Mucosa of stomach (tissue), 1 donor: ENCODE data around the gene GRK5.
A peak's percentile ranks its signal among the peaks of the same experiment; 100 is the strongest.
"Not testable (repeated sequence)": the region's sequence is repeated elsewhere in the genome, so short reads cannot be mapped to it uniquely, and the experiment has no call there.

Experiments
- H3K27me3 ChIP-seq: one replicate; pipeline ENCODE4 v1.7.0; 2013; ENCODE audit warnings: mild to moderate bottlenecking, low read length; ENCODE audit not compliant: control insufficient read depth, insufficient read depth
- H3K36me3 ChIP-seq: one replicate; pipeline ENCODE4 v1.7.0; 2013; ENCODE audit warnings: low read length; ENCODE audit not compliant: control insufficient read depth, insufficient read depth
- H3K4me1 ChIP-seq: one replicate; pipeline ENCODE4 v1.7.0; 2013; ENCODE audit warnings: mild to moderate bottlenecking, low read length; ENCODE audit not compliant: control insufficient read depth, insufficient read depth
- H3K4me3 ChIP-seq: one replicate; pipeline ENCODE4 v1.7.0; 2013; ENCODE audit warnings: low read length
- H3K9ac ChIP-seq: one replicate; pipeline ENCODE4 v1.7.0; 2013; ENCODE audit warnings: mild to moderate bottlenecking, low read length, moderate library complexity
- H3K9me3 ChIP-seq: one replicate; pipeline ENCODE4 v1.7.0; 2013; ENCODE audit warnings: mild to moderate bottlenecking, low read length, moderate library complexity; ENCODE audit not compliant: control insufficient read depth
- donor health status: Pancreatic carcinoma.

GRK5 gene

GRCh38 chr10:119233123-119233820 is 25.9 kb downstream of the GRK5 start:
- Histone ChIP-seq H3K9ac (no peak overlapping the region), H3K4me1 (peaks cover 64% of the 10 kb centered on the region), H3K27me3 (no peaks in the 10 kb centered on the region), H3K36me3 (no peaks in the 10 kb centered on the region), H3K9me3 (no peaks in the 10 kb centered on the region), H3K4me3 (no peak overlapping the region)

DNA sequence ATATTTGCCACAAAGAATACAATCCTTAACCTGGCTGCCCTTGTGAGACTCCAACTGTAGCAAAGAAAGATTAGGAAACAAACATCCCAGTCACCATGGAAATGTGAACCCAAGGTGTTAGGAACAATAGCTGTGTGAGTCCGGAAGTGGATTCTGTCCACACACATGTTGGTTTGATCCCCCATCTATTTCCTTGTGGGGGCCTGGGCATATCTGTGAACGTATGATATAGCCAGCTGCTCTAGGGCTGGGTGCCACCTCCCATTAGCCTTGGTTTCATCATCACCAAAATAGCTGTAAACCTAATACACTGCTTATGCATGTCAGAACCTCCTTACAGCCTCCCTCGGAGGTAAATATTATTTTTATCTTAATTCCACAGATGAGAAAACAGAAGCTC is 26.4 kb downstream of the GRK5 start:
- Histone ChIP-seq H3K9me3 (no peaks in the 10 kb centered on the region), H3K9ac (no peak overlapping the region), H3K4me1 (peaks cover 65% of the 10 kb centered on the region), H3K4me3 (no peak overlapping the region), H3K27me3 (no peaks in the 10 kb centered on the region), H3K36me3 (no peaks in the 10 kb centered on the region)

DNA sequence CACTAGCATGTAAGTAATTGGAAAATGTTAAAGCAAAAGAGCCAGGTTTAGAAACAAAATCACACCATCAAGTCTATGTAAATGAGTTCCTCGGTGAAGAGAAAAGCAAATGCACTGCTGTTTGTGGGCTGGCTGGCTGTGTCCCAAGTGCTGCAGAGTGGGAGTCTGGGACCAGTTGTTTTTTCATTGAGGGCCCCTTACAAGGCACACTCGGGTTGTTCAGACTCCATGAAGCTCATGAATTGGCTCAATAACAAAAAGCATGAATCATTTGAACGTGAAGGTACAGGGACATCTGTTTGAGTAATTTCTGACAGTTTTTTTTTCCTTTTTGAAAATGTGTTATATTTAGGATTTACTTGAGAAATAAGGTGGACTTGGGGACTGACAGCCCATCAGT is 28.0 kb downstream of the GRK5 start:
- peaks cover 60% of the 10 kb centered on the region for H3K4me1 ChIP-seq
- H3K36me3 ChIP-seq, result no peaks in the 10 kb centered on the region

GRCh38 chr10:119237722-119238436 is 30.5 kb downstream of the GRK5 start:
- Histone ChIP-seq H3K27me3 (no peaks in the 10 kb centered on the region), H3K9me3 (no peaks in the 10 kb centered on the region), H3K4me3 (no peak overlapping the region), H3K36me3 (no peaks in the 10 kb centered on the region), H3K4me1 (peaks cover 44% of the 10 kb centered on the region), H3K9ac (peak overlapping the region; percentile 18)

More for the DNA sequence above, 28.0 kb downstream of the GRK5 start:
- H3K4me3 ChIP-seq, result no peak overlapping the region
- no peak overlapping the region for H3K9ac ChIP-seq
- H3K9me3 ChIP-seq, result no peaks in the 10 kb centered on the region
- no peaks in the 10 kb centered on the region for H3K27me3 ChIP-seq

- Histone ChIP-seq H3K9me3 (no peaks in the 10 kb centered on the region), H3K4me3 (no peak overlapping the region), H3K27me3 (no peaks in the 10 kb centered on the region), H3K9ac (no peak overlapping the region), H3K4me1 (peaks cover 37% of the 10 kb centered on the region), H3K36me3 (no peaks in the 10 kb centered on the region)
Measured at GRCh38 chr10:119238577-119238976, 31.2 kb downstream of the GRK5 start.

GRCh38 chr10:119239015-119239414 is 31.6 kb downstream of the GRK5 start:
- not testable (repeated sequence) for H3K9ac ChIP-seq, H3K36me3 ChIP-seq, H3K4me3 ChIP-seq, H3K27me3 ChIP-seq, H3K9me3 ChIP-seq
- peaks cover 33% of the 10 kb centered on the region for H3K4me1 ChIP-seq

GRCh38 chr10:119239630-119240029 is 32.3 kb downstream of the GRK5 start:
- not testable (repeated sequence) for H3K9ac ChIP-seq, H3K4me3 ChIP-seq, H3K36me3 ChIP-seq, H3K27me3 ChIP-seq, H3K9me3 ChIP-seq
- H3K4me1 ChIP-seq, result peaks cover 28% of the 10 kb centered on the region

DNA sequence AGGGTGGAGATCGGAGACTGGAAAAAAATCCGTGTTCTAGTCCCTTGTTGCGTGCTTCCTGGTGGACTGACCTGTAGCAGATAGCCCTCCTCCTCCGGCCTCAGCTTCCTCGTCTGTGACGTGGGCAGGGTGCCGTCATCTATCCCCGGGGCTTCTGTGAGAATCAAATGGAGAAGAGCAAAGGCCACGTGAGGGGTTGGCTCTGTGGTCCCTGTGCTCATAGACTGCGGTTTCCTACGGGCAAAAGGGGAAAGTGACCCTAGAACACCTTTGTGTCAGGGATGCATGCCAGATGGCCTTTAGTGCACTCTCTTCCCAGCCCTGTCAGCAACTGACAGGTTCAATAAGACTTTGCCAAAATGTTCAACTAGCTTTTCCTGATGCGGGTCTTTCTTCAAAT is 33.7 kb downstream of the GRK5 start:
- peaks cover 20% of the 10 kb centered on the region for H3K4me1 ChIP-seq

DNA sequence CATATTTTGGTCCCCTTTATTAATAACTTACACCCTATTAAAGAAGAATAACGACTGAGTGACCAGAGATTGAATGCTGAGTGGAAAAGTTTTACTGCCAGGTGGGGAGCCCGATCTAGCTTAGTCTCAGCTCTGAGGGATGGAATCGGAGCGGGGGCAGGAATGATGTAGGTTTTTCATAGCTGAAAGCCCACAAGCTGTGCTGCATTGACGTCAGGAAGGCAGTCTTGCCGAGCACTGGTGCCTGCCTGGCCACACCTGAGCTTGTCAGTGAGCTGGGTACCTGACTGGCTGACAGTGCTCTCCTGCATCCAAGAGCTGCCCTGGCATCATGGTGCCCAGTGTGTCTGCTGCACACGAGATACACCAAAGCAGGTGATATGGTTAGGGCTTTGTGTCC is 34.8 kb downstream of the GRK5 start:
- peaks cover 12% of the 10 kb centered on the region for H3K4me1 ChIP-seq

More for the DNA sequence above, 33.7 kb downstream of the GRK5 start:
- Histone ChIP-seq H3K9ac (no peak overlapping the region), H3K36me3 (no peaks in the 10 kb centered on the region), H3K27me3 (no peaks in the 10 kb centered on the region), H3K4me3 (no peak overlapping the region), H3K9me3 (no peaks in the 10 kb centered on the region)

GRCh38 chr10:119243488-119243887 is 36.1 kb downstream of the GRK5 start:
- H3K27me3 ChIP-seq, result no peaks in the 10 kb centered on the region
- H3K4me1 ChIP-seq, result no peaks in the 10 kb centered on the region
- H3K9ac ChIP-seq, result no peak overlapping the region
- no peaks in the 10 kb centered on the region for H3K36me3 ChIP-seq
- no peaks in the 10 kb centered on the region for H3K9me3 ChIP-seq
- H3K4me3 ChIP-seq, result no peak overlapping the region

More for the DNA sequence above, 34.8 kb downstream of the GRK5 start:
- H3K9me3 ChIP-seq, result no peaks in the 10 kb centered on the region
- no peaks in the 10 kb centered on the region for H3K36me3 ChIP-seq
- no peak overlapping the region for H3K9ac ChIP-seq
- no peak overlapping the region for H3K4me3 ChIP-seq
- no peaks in the 10 kb centered on the region for H3K27me3 ChIP-seq

DNA sequence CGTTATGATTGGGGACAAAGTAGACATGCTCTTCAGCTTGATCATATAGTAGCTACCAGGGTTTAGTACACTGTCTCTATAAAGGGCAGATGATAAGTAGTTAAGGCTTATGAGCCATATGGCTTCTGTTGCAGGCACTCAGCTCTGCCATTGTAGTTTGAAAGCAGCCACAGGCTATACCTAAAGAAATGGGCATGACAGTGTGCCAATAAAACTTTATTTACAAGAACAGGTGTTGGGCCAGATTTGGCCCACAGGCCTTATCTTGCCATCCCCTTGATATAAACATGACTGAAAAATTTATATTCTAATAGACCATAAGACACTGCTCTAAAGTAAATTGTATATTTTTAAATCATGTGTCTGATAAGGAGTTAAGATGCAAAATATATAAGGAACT is 36.6 kb downstream of the GRK5 start:
- no peaks in the 10 kb centered on the region for H3K9me3 ChIP-seq
- H3K27me3 ChIP-seq, result no peaks in the 10 kb centered on the region
- no peaks in the 10 kb centered on the region for H3K36me3 ChIP-seq
- H3K4me1 ChIP-seq, result no peaks in the 10 kb centered on the region
- no peak overlapping the region for H3K9ac ChIP-seq
- H3K4me3 ChIP-seq, result no peak overlapping the region

GRCh38 chr10:119245272-119245671 is 37.9 kb downstream of the GRK5 start:
- no peaks in the 10 kb centered on the region for H3K36me3 ChIP-seq
- no peak overlapping the region for H3K9ac ChIP-seq
- peaks cover 4% of the 10 kb centered on the region for H3K4me1 ChIP-seq
- no peaks in the 10 kb centered on the region for H3K9me3 ChIP-seq
- H3K27me3 ChIP-seq, result no peaks in the 10 kb centered on the region
- no peak overlapping the region for H3K4me3 ChIP-seq
